A549 (cell line): ENCODE measurements around the gene SEMA3B. TPM values are rescaled to one million over a fixed set of nuclear protein-coding genes. Genes with fewer than 3 reads are reported as not detected.

ENCODE experiments used
- ATAC-seq, 2 experiments: fragments of 200-7000 bp in 1 of 2; fragments of >200 bp in 1 of 2; cut with Nextera tagmentation in 1 of 2; cut with Tn5 transposase in 1 of 2; 3 replicates each; pipeline versions ENCODE4 v1.8.0 to v1.9.1; 2018 to 2020; ENCODE audit warnings: mild to moderate bottlenecking in 1 of 2, moderate library complexity in 1 of 2
- CTCF ChIA-PET: fragments of 300-600 bp; sonication (Branson Sonifier 250); formaldehyde crosslinking; extraction: SDS; loops from one replicate; lab custom pipeline; 2021; ENCODE audit warnings: antibody characterized with exemption, inconsistent platforms; lab: Yijun Ruan, JAX
- POLR2A ChIA-PET: fragments of 350-600 bp; formaldehyde crosslinking; extraction: SDS; loops from one replicate; lab custom pipeline; 2021; ENCODE audit warnings: antibody characterized with exemption, inconsistent platforms; lab: Yijun Ruan, JAX
- DNase-seq, 2 experiments: peaks; one replicate each; pipeline versions ENCODE4 v3.0.0 to v3.0.0-alpha.2; 2011 to 2016; ENCODE audit warnings: low read depth in 1 of 2, low spot score in 1 of 2
- FAIRE-seq: peaks from 2 replicates; lab custom pipeline; 2011; peaks lifted over from hg19 to GRCh38; lab: Jason Lieb, UNC
- H3K27ac ChIP-seq, 2 experiments: fragments of >200 bp; sonication (Bioruptor Twin); formaldehyde crosslinking; 3 replicates each; pipeline ENCODE4 v1.5.1; 2016 to 2017
- H3K4me1 ChIP-seq: fragments of >200 bp; sonication (Bioruptor Twin); formaldehyde crosslinking; 3 replicates; pipeline ENCODE4 v1.6.1; 2016
- H3K4me2 ChIP-seq: fragments of >200 bp; sonication (Bioruptor Twin); formaldehyde crosslinking; 3 replicates; pipeline ENCODE4 v1.6.1; 2016
- H3K4me3 ChIP-seq: fragments of >200 bp; sonication (Bioruptor Twin); formaldehyde crosslinking; 3 replicates; pipeline ENCODE4 v1.5.1; 2016
- H3K9me3 ChIP-seq: fragments of >200 bp; sonication (Bioruptor Twin); formaldehyde crosslinking; 3 replicates; pipeline ENCODE4 v1.6.1; 2016
- CBX2 ChIP-seq: fragments of 200-600 bp; sonication (generic); IDR thresholded peaks from 2 replicates; pipeline ENCODE4 v1.6.1; 2016; ENCODE audit warnings: low read depth, mild to moderate bottlenecking, borderline replicate concordance
- CBX8 ChIP-seq: fragments of 200-600 bp; sonication (generic); IDR thresholded peaks from 2 replicates; pipeline ENCODE4 v1.6.1; 2016
- CHD2 ChIP-seq: fragments of 150-350 bp; IDR thresholded peaks from 2 replicates; pipeline ENCODE4 v1.6.1; 2014; ENCODE audit warnings: low read length; ENCODE audit not compliant: partially characterized antibody
- CHD4 ChIP-seq: fragments of 200-600 bp; sonication (generic); IDR thresholded peaks from 2 replicates; pipeline ENCODE4 v1.6.1; 2016; ENCODE audit warnings: antibody characterized with exemption, mild to moderate bottlenecking, borderline replicate concordance
- EP300 ChIP-seq, 2 experiments: fragments of >200 bp; sonication (Bioruptor Twin); formaldehyde crosslinking; IDR thresholded peaks; 2 replicates in 1 of 2; 3 replicates in 1 of 2; pipeline ENCODE4 v1.6.1; 2016 to 2017
- ESRRA ChIP-seq: fragments of 150-350 bp; IDR thresholded peaks from 2 replicates; pipeline ENCODE4 v1.6.1; 2014; ENCODE audit warnings: mild to moderate bottlenecking, low read length, borderline replicate concordance
- FOSL2 ChIP-seq, 2 experiments: fragments of 450-650 bp in 1 of 2; fragments of >200 bp in 1 of 2; sonication (Bioruptor Twin) in 1 of 2; formaldehyde crosslinking; IDR thresholded peaks; 2 replicates each; pipeline versions ENCODE4 v1.5.0 to v1.6.1; 2016 to 2020; ENCODE audit warnings: mild to moderate bottlenecking in 1 of 2, moderate library complexity in 1 of 2
- FOXS1 ChIP-seq: fragments of 250-450 bp; sonication (Bioruptor Pico); IDR thresholded peaks from 2 replicates; pipeline ENCODE4 v1.5.0; 2020; ENCODE audit warnings: mild to moderate bottlenecking, moderate library complexity
- HEYL ChIP-seq: fragments of 250-450 bp; sonication (Bioruptor Pico); IDR thresholded peaks from 2 replicates; pipeline ENCODE4 v1.8.0; 2021; ENCODE audit warnings: mild to moderate bottlenecking, moderate library complexity
- HOXA7 ChIP-seq: fragments of 250-450 bp; sonication (Bioruptor Pico); IDR thresholded peaks from 2 replicates; pipeline ENCODE4 v1.5.0; 2020; ENCODE audit warnings: mild to moderate bottlenecking, moderate library complexity
- JUNB ChIP-seq: fragments of >200 bp; sonication (Bioruptor Twin); formaldehyde crosslinking; IDR thresholded peaks from 2 replicates; pipeline ENCODE4 v1.6.1; 2016
- MAFK ChIP-seq: fragments of 450-650 bp; IDR thresholded peaks from 2 replicates; pipeline ENCODE4 v1.6.1; 2014; ENCODE audit not compliant: partially characterized antibody
- MAZ ChIP-seq: fragments of 150-350 bp; IDR thresholded peaks from 2 replicates; pipeline ENCODE4 v1.6.1; 2014; ENCODE audit warnings: antibody characterized with exemption, low read depth, low read length, borderline replicate concordance
- NPAS2 ChIP-seq: fragments of 250-450 bp; sonication (Bioruptor Pico); IDR thresholded peaks from 2 replicates; pipeline ENCODE4 v1.8.0; 2022; ENCODE audit warnings: mild to moderate bottlenecking, moderate library complexity, borderline replicate concordance
- NR3C1 ChIP-seq: fragments of >200 bp; sonication (Bioruptor Twin); formaldehyde crosslinking; IDR thresholded peaks from 3 replicates; pipeline ENCODE4 v1.6.1; 2017
- POLR2A ChIP-seq: IDR thresholded peaks from 2 replicates; pipeline ENCODE4 v1.6.1; 2012; ENCODE audit warnings: mild to moderate bottlenecking, low read length
- RARB ChIP-seq: fragments of 250-450 bp; sonication (Bioruptor Pico); IDR thresholded peaks from 2 replicates; pipeline ENCODE4 v1.8.0; 2021; ENCODE audit warnings: mild to moderate bottlenecking, moderate library complexity
- RFX5 ChIP-seq: fragments of 450-650 bp; IDR thresholded peaks from 2 replicates; pipeline ENCODE4 v1.7.1; 2014; ENCODE audit warnings: antibody characterized with exemption, mild to moderate bottlenecking, moderate library complexity
- TFCP2L1 ChIP-seq: fragments of 250-450 bp; sonication (Bioruptor Pico); IDR thresholded peaks from 2 replicates; pipeline ENCODE4 v1.5.0; 2021; ENCODE audit warnings: mild to moderate bottlenecking
- TP53 ChIP-seq: fragments of 250-450 bp; sonication (Bioruptor Pico); IDR thresholded peaks from 2 replicates; pipeline ENCODE4 v1.5.0; 2021; ENCODE audit warnings: mild to moderate bottlenecking, moderate library complexity
- ZFP36 ChIP-seq: fragments of 450-650 bp; IDR thresholded peaks from 2 replicates; pipeline ENCODE4 v1.6.1; 2014; ENCODE audit warnings: borderline replicate concordance; ENCODE audit not compliant: partially characterized antibody
- ZNF302 ChIP-seq: fragments of 250-450 bp; sonication (Bioruptor Pico); IDR thresholded peaks from 2 replicates; pipeline ENCODE4 v1.9.0; 2021; ENCODE audit warnings: inconsistent platforms, mild to moderate bottlenecking, moderate library complexity
- ZSCAN20 ChIP-seq: fragments of 250-450 bp; sonication (Bioruptor Pico); IDR thresholded peaks from 2 replicates; pipeline ENCODE4 v1.8.0; 2022; ENCODE audit warnings: mild to moderate bottlenecking, moderate library complexity
- WGBS: methylation state at CpG from one replicate; pipeline ENCODE4 v1.1.6; 2017; ENCODE audit errors: missing lambda C conversion rate; 5-methylcytosine and 5-hydroxymethylcytosine counted together
- polyA plus RNA-seq, 4 experiments: library from polyadenylated mRNA; depleted of rRNA in 3 of 4; stranded (reverse); fragments of >200 nt; fragmentation: RNase III in 1 of 4; extraction: RNeasy Plus Mini Kit Qiagen cat#74134 plus additional on column Dnase treatment in 1 of 4; gene quantifications; 2 replicates in 3 of 4; 3 replicates in 1 of 4; pipeline ENCODE4 v1.2.3, GENCODE V29; 2011 to 2017
- TF ChIP-seq, protein P1 (sequence below): fragments of 250-450 bp; sonication (Bioruptor Pico); IDR thresholded peaks from 2 replicates; pipeline ENCODE4 v1.5.0; 2020; ENCODE audit warnings: low read depth, mild to moderate bottlenecking, moderate library complexity
- TF ChIP-seq, protein P2 (sequence below): IDR thresholded peaks from 2 replicates; pipeline ENCODE4 v1.6.1; 2012
- TF ChIP-seq, protein P3 (sequence below): IDR thresholded peaks from 2 replicates; pipeline ENCODE4 v1.6.1; 2012; ENCODE audit warnings: low read depth, borderline replicate concordance
- TF ChIP-seq, protein P4 (sequence below): fragments of 450-650 bp; IDR thresholded peaks from 2 replicates; pipeline ENCODE4 v1.6.1; 2014; ENCODE audit warnings: antibody characterized with exemption

Gene SEMA3B
- polyA plus RNA-seq, 2 of the 4 experiments (the other 2 are of a cell fraction), result 6.5 to 7.4 TPM

DNA sequence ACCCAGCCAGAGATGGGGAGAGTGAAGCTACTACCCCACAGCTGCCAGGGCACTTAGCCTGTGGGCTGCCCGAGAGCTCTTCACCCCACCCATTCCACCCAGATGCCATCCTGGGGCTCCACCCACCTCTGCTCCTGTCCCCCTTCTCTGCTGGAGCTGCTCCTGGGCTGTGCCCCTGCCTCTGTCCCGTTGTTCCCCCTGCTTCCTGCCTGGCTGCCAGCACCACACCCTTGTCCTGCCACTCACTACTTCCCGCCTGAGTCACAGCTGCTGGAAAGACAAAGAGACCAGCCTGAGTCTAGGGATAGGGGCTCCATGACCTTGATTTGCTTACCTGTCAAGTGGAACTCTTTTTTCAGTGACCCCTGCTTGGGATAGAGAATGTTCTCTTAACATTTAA, 20.6 kb upstream of the SEMA3B start:
- Histone ChIP-seq H3K4me2 (peak overlapping the region; percentile 50; the same call in 2 of the 3 replicates), H3K4me1 (peaks cover 35% of the 10 kb centered on the region), H3K27ac (peak overlapping the region; percentile 59 to 82), H3K4me3 (no peak overlapping the region), H3K9me3 (no peaks in the 10 kb centered on the region)
- DNase-seq (no peak), FAIRE-seq (no peak)
- CTCF ChIA-PET, result interaction anchor here (1.3 to 11.2 kb wide), 5 partner anchors 11 to 76 kb away, joined by 4 to 219 read pairs (median 22); partner anchors contain the start of gene GNAI2
- no peak for TF ChIP-seq ESRRA
- TF ChIP-seq CBX8, result no peak
- TF ChIP-seq CHD2, result no peak
- TF ChIP-seq, protein P1, sequence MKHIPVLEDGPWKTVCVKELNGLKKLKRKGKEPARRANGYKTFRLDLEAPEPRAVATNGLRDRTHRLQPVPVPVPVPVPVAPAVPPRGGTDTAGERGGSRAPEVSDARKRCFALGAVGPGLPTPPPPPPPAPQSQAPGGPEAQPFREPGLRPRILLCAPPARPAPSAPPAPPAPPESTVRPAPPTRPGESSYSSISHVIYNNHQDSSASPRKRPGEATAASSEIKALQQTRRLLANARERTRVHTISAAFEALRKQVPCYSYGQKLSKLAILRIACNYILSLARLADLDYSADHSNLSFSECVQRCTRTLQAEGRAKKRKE (CRISPR knock-in tag), result no peak
- TF ChIP-seq NR3C1, result no peak
- TF ChIP-seq RFX5, result no peak
- no peak for TF ChIP-seq CBX2
- no peak for TF ChIP-seq ZSCAN20 (CRISPR knock-in tag)
- no peak for TF ChIP-seq JUNB
- no peak for TF ChIP-seq EP300 (IDR thresholded peaks at IDR 0.05)
- TF ChIP-seq MAZ, result no peak
- TF ChIP-seq, protein P2, sequence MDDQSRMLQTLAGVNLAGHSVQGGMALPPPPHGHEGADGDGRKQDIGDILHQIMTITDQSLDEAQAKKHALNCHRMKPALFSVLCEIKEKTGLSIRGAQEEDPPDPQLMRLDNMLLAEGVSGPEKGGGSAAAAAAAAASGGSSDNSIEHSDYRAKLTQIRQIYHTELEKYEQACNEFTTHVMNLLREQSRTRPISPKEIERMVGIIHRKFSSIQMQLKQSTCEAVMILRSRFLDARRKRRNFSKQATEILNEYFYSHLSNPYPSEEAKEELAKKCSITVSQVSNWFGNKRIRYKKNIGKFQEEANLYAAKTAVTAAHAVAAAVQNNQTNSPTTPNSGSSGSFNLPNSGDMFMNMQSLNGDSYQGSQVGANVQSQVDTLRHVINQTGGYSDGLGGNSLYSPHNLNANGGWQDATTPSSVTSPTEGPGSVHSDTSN, result no peak
- no peak for TF ChIP-seq TP53
- TF ChIP-seq, protein P3, sequence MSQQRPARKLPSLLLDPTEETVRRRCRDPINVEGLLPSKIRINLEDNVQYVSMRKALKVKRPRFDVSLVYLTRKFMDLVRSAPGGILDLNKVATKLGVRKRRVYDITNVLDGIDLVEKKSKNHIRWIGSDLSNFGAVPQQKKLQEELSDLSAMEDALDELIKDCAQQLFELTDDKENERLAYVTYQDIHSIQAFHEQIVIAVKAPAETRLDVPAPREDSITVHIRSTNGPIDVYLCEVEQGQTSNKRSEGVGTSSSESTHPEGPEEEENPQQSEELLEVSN, result no peak
- no peak for TF ChIP-seq RARB
- no peak for TF ChIP-seq ZFP36
- no peak for TF ChIP-seq POLR2A
- TF ChIP-seq TFCP2L1 (CRISPR knock-in tag), result no peak
- TF ChIP-seq NPAS2, result no peak
- TF ChIP-seq, all 56 proteins: peak for 0
- POLR2A ChIA-PET, result no interaction called here
- WGBS, result 11% methylated on average over 3 of the region's 3 CpGs
- no peak for ATAC-seq

DNA sequence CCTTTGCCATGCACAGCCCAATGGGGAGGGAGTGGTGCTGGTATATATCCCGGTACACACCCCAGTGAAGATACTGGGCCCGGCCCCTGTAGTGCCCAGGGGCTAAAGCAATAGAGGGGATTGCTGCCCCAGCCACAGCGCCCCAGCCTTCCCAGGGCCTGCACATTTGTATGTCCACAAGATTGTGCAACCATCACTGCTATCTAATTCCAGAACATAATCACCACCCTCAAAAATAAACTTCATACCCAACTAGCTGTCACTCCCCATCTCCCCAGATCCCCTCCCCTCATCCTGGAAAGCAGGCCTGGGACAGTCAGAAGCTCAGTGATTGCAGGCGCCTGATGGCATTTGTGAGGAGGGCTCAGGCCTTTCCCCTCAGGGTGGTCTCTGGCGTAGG, 19.5 kb upstream of the SEMA3B start:
- ATAC-seq (no peak), FAIRE-seq (no peak), DNase-seq (no peak)
- peaks cover 35% of the 10 kb centered on the region for H3K4me1 ChIP-seq
- no peak overlapping the region for H3K4me3 ChIP-seq
- CTCF ChIA-PET, result interaction anchor here (1.0 to 11.2 kb wide), 7 partner anchors 8 to 75 kb away, joined by 4 to 219 read pairs (median 7); partner anchors contain the start of genes GNAI2 and SEMA3B
- TF ChIP-seq TP53 (no peak), MAZ (no peak), MAFK (no peak), ZSCAN20 (CRISPR knock-in tag) (no peak), HOXA7 (CRISPR knock-in tag) (no peak)
- TF ChIP-seq, protein P4, sequence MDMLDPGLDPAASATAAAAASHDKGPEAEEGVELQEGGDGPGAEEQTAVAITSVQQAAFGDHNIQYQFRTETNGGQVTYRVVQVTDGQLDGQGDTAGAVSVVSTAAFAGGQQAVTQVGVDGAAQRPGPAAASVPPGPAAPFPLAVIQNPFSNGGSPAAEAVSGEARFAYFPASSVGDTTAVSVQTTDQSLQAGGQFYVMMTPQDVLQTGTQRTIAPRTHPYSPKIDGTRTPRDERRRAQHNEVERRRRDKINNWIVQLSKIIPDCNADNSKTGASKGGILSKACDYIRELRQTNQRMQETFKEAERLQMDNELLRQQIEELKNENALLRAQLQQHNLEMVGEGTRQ, result no peak
- H3K4me2 ChIP-seq, result no peak overlapping the region
- no peak overlapping the region for H3K27ac ChIP-seq
- 100% methylated on average over 4 of the region's 5 CpGs for WGBS
- POLR2A ChIA-PET, result no interaction called here
- no peaks in the 10 kb centered on the region for H3K9me3 ChIP-seq

DNA sequence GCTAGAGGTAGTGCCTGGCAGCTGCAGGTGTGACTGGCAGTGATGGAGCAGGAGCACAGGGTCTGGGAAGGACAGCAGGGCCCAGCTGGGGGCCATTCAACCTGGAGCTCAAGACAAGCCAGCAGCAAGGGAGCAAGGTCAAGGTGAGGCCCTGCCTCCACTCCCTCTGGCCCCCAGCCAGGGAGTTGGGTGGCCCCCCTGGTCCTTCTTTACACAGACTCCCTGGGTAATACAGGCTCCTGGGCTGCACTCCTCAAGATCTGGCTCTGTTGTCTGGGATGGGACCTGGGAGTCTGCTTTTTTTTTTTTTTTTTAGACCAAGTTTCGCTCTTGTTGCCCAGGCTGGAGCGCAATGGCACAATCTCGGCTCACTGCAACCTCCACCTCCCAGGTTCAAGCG, 18.4 kb upstream of the SEMA3B start:
- Histone ChIP-seq H3K4me1 (peaks cover 32% of the 10 kb centered on the region), H3K4me2 (no peak overlapping the region), H3K9me3 (no peaks in the 10 kb centered on the region)
- POLR2A ChIA-PET, result no interaction called here
- no peak for FAIRE-seq
- 93% methylated on average over 4 of the region's 4 CpGs for WGBS
- TF ChIP-seq EP300 (IDR thresholded peaks at IDR 0.05), result no peak
- no peak for TF ChIP-seq CHD4
- no peak for TF ChIP-seq FOXS1 (CRISPR knock-in tag)
- TF ChIP-seq ZNF302, result no peak
- no peak for TF ChIP-seq FOSL2 (IDR thresholded peaks at IDR 0.05)
- no peak for TF ChIP-seq FOSL2 (CRISPR knock-in tag; IDR thresholded peaks at IDR 0.05)
- TF ChIP-seq HEYL (CRISPR knock-in tag), result no peak
- TF ChIP-seq, all 56 proteins: peak for 0
- no peak overlapping the region for H3K4me3 ChIP-seq
- no peak for ATAC-seq
- no peak overlapping the region for H3K27ac ChIP-seq
- CTCF ChIA-PET, result interaction anchor here (0.7 to 11.2 kb wide), 7 partner anchors 9 to 58 kb away, joined by 3 to 219 read pairs (median 4); partner anchors contain the start of genes GNAI2 and SEMA3B
- DNase-seq, result no peak
